GM12891 (cell line): Measurements from ENCODE around the gene SALL2.

Experiments
- DNase-seq: peaks from one replicate; pipeline ENCODE4 v3.0.0; 2011; ENCODE audit warnings: low spot score; ENCODE audit not compliant: insufficient read length
- FAIRE-seq: peaks from 2 replicates; lab custom pipeline; 2011; peaks lifted over from hg19 to GRCh38; lab: Jason Lieb, UNC
- PAX5 ChIP-seq: IDR thresholded peaks from 2 replicates; pipeline ENCODE4 v1.6.1; 2011; ENCODE audit warnings: low read length, moderate library complexity, mild to moderate bottlenecking; ENCODE audit not compliant: insufficient read depth, severe bottlenecking
- POLR2A ChIP-seq: IDR thresholded peaks from 2 replicates; pipeline ENCODE4 v1.6.1; 2011; ENCODE audit warnings: low read depth, low read length, control low read depth
- POLR2AphosphoS5 ChIP-seq: IDR thresholded peaks from 2 replicates; pipeline ENCODE4 v1.6.1; 2011; ENCODE audit warnings: low read depth, low read length, control low read depth
- POU2F2 ChIP-seq: IDR thresholded peaks from 2 replicates; pipeline ENCODE4 v1.6.1; 2011; ENCODE audit warnings: low read depth, mild to moderate bottlenecking, control low read depth, low read length, moderate library complexity
- SPI1 ChIP-seq: IDR thresholded peaks from 2 replicates; pipeline ENCODE4 v1.6.1; 2011; ENCODE audit warnings: low read depth, low read length, control low read depth
- TAF1 ChIP-seq: IDR thresholded peaks from 2 replicates; pipeline ENCODE4 v1.6.1; 2011; ENCODE audit warnings: low read depth, low read length, control low read depth

SALL2 gene

DNA sequence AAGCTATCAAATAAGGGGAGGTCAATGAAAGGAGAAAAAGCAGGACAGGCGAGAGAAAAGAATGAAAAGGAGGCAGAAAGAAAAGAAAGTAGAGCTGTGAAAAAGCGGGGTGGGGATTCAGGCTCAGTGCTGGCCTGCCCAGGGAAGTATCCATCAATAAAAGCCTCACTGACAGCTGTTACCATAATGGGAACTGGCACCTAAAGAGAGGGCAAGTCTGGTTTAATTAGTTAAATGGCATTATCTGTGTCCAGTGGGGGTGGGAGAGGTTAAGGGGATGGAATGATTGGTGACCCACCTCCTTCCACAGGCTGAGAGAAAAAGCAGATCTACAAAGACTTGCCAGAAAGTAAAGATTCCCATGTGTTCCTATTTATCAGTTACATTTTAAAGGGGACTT lies 7.4 kb downstream of the SALL2 start:
- DNase-seq: no peak
- no peak for FAIRE-seq
- TF ChIP-seq POLR2AphosphoS5: no peak
- TF ChIP-seq PAX5: no peak
- no peak for TF ChIP-seq POLR2A
- no peak for TF ChIP-seq SPI1
- TF ChIP-seq POU2F2: no peak
- TF ChIP-seq TAF1: no peak

DNA sequence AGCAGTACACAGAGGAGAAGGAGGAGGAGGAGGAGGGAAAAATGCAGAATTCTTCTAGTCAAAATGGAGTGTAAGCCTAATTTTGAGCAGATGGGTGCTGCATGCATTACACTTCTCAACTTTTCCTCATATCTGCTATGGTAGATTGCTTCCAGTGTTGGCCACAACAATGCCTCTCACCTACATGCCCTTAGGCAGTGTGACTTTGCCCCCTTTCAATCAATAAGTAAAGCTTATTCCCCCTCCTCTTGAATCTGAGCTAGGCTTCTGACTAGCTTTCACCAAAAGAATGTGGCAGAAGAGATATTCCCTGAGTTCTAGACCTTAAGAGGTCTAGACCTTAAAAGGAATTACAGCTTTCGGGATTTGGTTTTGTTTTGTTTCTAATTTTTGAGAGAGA lies 11.8 kb downstream of the SALL2 start:
- DNase-seq: no peak
- no peak for FAIRE-seq
- TF ChIP-seq PAX5 (no peak), POU2F2 (no peak), POLR2AphosphoS5 (no peak), TAF1 (no peak), SPI1 (no peak), POLR2A (no peak)

DNA sequence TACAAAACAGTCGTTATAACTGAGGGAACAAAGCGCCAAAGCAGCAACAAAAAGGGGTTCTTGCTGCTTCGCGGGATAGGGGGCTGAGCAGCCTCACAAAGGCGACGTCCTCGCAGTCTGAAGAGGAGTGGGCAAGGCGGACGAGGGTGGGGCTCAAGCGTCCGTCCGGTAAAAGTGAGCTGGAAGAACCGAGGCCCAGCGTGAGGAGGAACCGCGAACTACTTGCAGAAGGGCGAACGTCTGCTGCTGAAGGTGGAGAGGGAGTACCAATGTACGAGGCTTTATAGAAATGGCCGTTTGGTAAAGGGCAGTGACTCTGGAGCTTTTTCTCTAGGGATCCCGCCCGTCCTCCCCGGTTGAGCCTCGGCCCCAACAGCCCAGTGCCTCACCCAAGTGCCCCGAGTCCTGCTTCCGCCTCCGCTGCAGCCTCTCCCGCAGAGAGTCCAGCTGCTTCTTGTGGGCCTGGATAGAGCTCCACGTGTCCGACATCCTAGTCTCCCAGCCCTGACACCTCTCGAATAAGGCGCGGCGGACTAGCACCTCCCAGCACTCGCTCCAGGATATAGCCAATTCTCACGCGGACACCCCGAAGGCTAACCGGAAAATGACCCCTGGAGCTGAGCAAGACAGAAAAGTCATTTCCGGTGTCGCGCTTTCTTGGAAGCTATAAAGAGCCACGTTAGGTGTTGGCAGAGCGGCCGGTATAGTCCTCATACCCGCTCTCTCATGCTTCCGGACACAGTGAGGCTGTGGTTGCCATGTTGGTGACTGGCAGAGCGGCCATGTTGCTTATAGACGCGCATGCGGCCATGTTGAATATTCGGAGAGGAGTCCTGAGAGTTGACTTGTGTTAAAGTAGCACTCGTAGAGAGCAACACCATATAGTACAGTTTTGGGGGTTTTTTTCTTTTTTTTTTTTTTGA lies 15.2 kb downstream of the SALL2 start, which contains the start of gene METTL3:
Gene METTL3 (minus strand): TSS at position 606 of the 923 bp plus-strand sequence. CDS start 117 bp downstream, at position 489.
- peak; percentile 67 for DNase-seq
- TF ChIP-seq SPI1: no peak
- TF ChIP-seq PAX5: no peak
- peak; percentile 75 for TF ChIP-seq POLR2A
- TF ChIP-seq POU2F2: no peak
- peak; percentile 83 for TF ChIP-seq POLR2AphosphoS5
- peak; percentile 81 for TF ChIP-seq TAF1
- peak; percentile 88 for FAIRE-seq

DNA sequence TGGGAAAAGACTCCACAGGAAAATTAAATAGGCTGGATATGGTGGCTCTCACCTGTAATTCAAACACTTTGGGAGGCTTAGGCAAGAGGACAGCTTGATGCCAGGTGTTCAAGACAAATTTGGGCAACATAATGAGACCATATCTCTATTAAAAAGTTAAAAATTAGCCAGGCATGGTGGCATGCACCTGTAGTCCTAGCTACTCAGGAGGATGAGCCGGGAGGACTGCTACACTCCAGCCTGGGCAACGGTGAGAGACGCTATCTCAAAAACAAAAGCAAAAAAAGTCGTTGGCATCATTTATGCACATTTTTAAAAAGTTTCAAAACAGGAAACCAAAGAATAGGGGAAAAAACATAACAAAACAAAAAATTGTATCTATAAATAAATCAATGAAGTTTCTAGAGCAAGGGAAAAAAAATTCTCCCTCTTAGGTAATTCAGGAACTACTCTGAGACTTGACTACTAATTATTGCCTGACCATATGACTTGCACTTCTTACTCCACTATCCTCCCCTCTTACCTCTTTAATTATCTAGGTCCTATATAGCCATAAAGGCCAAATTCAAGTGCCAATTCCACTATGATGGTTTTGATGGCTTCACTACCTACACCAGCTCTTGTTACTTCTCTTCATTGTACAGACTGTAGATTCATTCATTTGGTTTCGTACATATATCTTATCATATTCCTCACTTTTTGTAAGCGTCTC lies 16.6 kb downstream of the SALL2 start:
- no peak for DNase-seq
- TF ChIP-seq POLR2A (no peak), PAX5 (no peak), TAF1 (no peak), POLR2AphosphoS5 (no peak), POU2F2 (no peak), SPI1 (no peak)
- FAIRE-seq: no peak

DNA sequence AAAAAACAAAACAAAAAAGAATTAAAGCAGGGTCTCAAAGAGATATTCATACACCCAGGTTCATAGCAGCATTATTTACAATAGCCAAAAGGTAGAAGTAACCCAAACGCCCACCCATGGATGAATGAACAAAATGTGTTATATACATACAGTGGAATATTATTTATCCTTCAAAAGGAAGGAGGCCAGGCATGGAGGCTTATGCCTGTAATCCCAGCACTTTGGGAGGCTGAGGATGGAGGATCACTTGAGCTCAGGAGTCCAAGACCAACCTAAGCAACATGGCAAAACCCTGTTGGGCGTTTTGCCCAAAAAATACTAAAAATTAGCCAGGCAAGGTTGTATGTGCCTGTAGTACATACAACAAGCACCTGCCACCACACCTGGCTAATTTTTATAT lies 19.6 kb downstream of the SALL2 start:
- no peak for FAIRE-seq
- no peak for DNase-seq
- TF ChIP-seq POLR2A: no peak
- TF ChIP-seq POU2F2: no peak
- TF ChIP-seq TAF1: no peak
- TF ChIP-seq SPI1: no peak
- TF ChIP-seq POLR2AphosphoS5: no peak
- no peak for TF ChIP-seq PAX5

DNA sequence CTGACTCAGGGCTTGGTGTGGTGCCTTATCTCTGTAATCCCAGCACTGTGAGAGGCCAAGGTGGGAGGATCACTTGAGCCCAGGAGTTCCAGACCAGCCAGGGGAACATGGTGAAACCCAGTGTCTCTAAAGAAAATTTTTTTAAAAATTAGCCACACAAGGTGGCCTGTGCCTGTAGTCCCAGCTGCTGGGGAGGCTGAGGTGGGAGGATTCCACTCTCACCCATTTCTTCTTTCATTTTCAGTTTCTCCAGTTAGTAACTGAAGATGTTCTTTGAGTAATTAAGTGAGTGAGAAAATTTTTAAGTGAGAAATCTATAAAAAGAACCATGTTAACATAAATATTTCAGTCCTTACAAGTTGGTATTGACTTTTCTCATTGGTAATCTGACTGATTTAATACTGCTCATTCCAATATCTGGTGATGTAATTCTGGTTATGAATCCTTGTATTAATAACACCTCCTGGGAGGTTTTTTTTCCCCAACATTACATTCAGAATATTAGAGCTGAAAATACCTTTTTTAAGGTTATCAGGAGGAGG lies 21.1 kb downstream of the SALL2 start:
- DNase-seq (no peak), FAIRE-seq (no peak)
- TF ChIP-seq SPI1 (no peak), PAX5 (no peak)

DNA sequence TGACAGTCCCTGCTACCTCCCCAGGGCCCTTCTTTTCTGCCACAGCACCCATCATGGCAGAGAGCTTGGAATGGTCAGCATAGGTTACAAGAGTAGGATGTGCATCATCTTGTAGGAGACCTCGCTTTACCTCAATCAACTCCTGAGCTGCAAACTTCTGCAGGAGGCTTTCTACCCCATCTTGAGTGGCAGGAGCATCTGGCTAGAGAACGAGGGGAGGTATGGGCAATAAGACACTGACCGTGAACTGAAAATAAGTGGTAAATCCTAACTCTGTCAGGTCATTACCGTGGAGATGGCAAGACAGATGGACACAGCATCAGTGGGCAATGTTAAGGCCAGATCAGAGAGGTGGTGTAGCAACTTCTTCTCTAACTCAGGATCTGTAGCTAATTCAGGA lies 22.8 kb downstream of the SALL2 start:
- FAIRE-seq: no peak
- no peak for DNase-seq

DNA sequence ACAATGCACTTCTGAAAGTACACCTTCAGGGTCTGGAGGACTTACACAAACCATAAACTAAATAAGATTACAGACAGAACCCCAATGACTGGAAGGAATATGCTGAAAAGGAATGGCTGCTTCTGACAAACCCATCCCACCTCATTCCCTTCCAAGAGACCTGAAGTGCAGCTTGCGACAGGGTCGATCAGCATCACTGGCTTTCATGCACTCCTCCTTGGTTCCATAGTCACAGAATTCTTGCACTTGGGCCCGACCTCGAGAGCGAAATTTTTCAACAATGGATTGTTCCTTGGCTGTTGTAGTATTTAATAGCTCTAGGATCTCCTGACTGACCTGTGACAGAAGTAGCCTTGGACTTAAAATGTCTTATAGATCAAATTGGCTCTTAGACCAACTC lies 24.6 kb downstream of the SALL2 start:
- no peak for FAIRE-seq
- no peak for TF ChIP-seq PAX5
- no peak for TF ChIP-seq POLR2A
- no peak for TF ChIP-seq POU2F2
- TF ChIP-seq TAF1: no peak
- TF ChIP-seq SPI1: no peak
- TF ChIP-seq POLR2AphosphoS5: no peak
- no peak for DNase-seq

More for the DNA sequence above, 22.8 kb downstream of the SALL2 start:
- TF ChIP-seq POLR2AphosphoS5: no peak; the same call in 1 of the 2 replicates
- TF ChIP-seq PAX5: no peak
- TF ChIP-seq TAF1: no peak
- no peak for TF ChIP-seq SPI1
- TF ChIP-seq POLR2A: no peak
- TF ChIP-seq POU2F2: no peak
